Endothelial cell of umbilical vein (primary cell): ENCODE data around the gene ABI3. TPM values are rescaled to one million over a fixed set of nuclear protein-coding genes. Genes with fewer than 3 reads are reported as not detected.

ENCODE experiments used
- BruUV-seq: library from RNA; stranded (reverse); fragments of 400-500 nt; replicated peaks from 2 replicates; lab custom pipeline; 2021; lab: Mats Ljungman, UMichigan
- CTCF ChIA-PET: fragments of 300-600, 350-600 bp; sonication (Branson Sonifier 250); formaldehyde crosslinking; loops from one replicate; lab custom pipeline; 2021; ENCODE audit warnings: antibody characterized with exemption, inconsistent platforms; lab: Charles Lee
- POLR2A ChIA-PET: fragments of 300-600, 350-600 bp; sonication (Branson Sonifier 250); formaldehyde crosslinking; loops from one replicate; lab custom pipeline; 2021; ENCODE audit warnings: antibody characterized with exemption, inconsistent platforms; lab: Charles Lee
- DNase-seq: peaks from one replicate; pipeline ENCODE4 v3.0.0-alpha.2; 2011; ENCODE audit warnings: low read depth, low spot score
- FAIRE-seq: peaks from 2 replicates; lab custom pipeline; 2011; peaks lifted over from hg19 to GRCh38; lab: Jason Lieb, UNC
- H2AFZ ChIP-seq: 2 replicates; pipeline ENCODE4 v1.6.0; 2012; ENCODE audit warnings: low read depth, low read length, control low read depth, inconsistent platforms
- H3K27ac ChIP-seq: 2 replicates; pipeline ENCODE4 v1.5.1; 2011; ENCODE audit warnings: low read depth, mild to moderate bottlenecking, control low read depth, low read length, moderate library complexity; ENCODE audit not compliant: insufficient read depth
- H3K27me3 ChIP-seq, 2 experiments: 2 replicates each; pipeline versions ENCODE4 v1.6.0 to v1.6.1; 2011; ENCODE audit warnings: low read length in 2 of 2, mixed read lengths in 1 of 2; ENCODE audit not compliant: control insufficient read depth in 2 of 2, insufficient read depth in 2 of 2
- H3K36me3 ChIP-seq, 2 experiments: 2 replicates in 1 of 2; 3 replicates in 1 of 2; pipeline ENCODE4 v1.5.1; 2011; ENCODE audit warnings: low read length in 2 of 2, mild to moderate bottlenecking in 1 of 2, moderate library complexity in 1 of 2; ENCODE audit not compliant: control insufficient read depth in 2 of 2, insufficient read depth in 2 of 2; ENCODE audit errors: extremely low read depth in 1 of 2
- H3K4me1 ChIP-seq: 3 replicates; pipeline ENCODE4 v1.5.1; 2011; ENCODE audit warnings: mild to moderate bottlenecking, low read length; ENCODE audit not compliant: control insufficient read depth, insufficient read depth; ENCODE audit errors: extremely low read depth
- H3K4me2 ChIP-seq: 2 replicates; pipeline ENCODE4 v1.6.1; 2011; ENCODE audit warnings: low read length, control low read depth, mixed read lengths; ENCODE audit not compliant: insufficient read depth
- H3K4me3 ChIP-seq, 3 experiments: fragments of 200-600 bp in 1 of 3; sonication (generic), shearing (Covaris generic) in 1 of 3; replicated peaks in 1 of 3; 2 replicates each; pipeline ENCODE4 v1.5.1; 2011 to 2016; ENCODE audit warnings: control low read depth in 3 of 3, low read length in 3 of 3, mild to moderate bottlenecking in 2 of 3, inconsistent platforms in 1 of 3, low read depth in 1 of 3, moderate library complexity in 1 of 3; ENCODE audit not compliant: insufficient read depth in 1 of 3
- H3K79me2 ChIP-seq: 2 replicates; pipeline ENCODE4 v1.6.0; 2012; ENCODE audit warnings: low read length, inconsistent platforms; ENCODE audit not compliant: control insufficient read depth, insufficient read depth
- H3K9ac ChIP-seq: replicated peaks from 2 replicates; pipeline ENCODE3; 2011; ENCODE audit warnings: low read length, control low read depth; ENCODE audit not compliant: insufficient read depth; ENCODE audit errors: extremely low read depth
- H3K9me1 ChIP-seq: replicated peaks from 3 replicates; pipeline ENCODE4 v1.6.0; 2011; ENCODE audit warnings: mild to moderate bottlenecking, low read length; ENCODE audit not compliant: control insufficient read depth, insufficient read depth; ENCODE audit errors: extremely low read depth
- H3K9me3 ChIP-seq: replicated peaks from 2 replicates; pipeline ENCODE4 v1.5.1; 2012; ENCODE audit warnings: low read length, inconsistent platforms; ENCODE audit not compliant: control insufficient read depth, insufficient read depth
- H4K20me1 ChIP-seq: replicated peaks from 2 replicates; pipeline ENCODE3; 2011; ENCODE audit warnings: mild to moderate bottlenecking, low read length; ENCODE audit not compliant: control insufficient read depth, insufficient read depth; ENCODE audit errors: extremely low read depth
- EZH2 ChIP-seq: IDR thresholded peaks from 2 replicates; pipeline ENCODE4 v1.6.1; 2012; ENCODE audit warnings: borderline replicate concordance, low read depth, mild to moderate bottlenecking, moderate library complexity, low read length, inconsistent platforms; ENCODE audit not compliant: severe bottlenecking
- FOS ChIP-seq: IDR thresholded peaks from 2 replicates; pipeline ENCODE4 v1.6.1; 2011; ENCODE audit warnings: mild to moderate bottlenecking, low read length, moderate library complexity, borderline replicate concordance; ENCODE audit not compliant: insufficient read depth
- JUN ChIP-seq: IDR thresholded peaks from 2 replicates; pipeline ENCODE4 v1.6.1; 2011; ENCODE audit warnings: borderline replicate concordance, low read depth; ENCODE audit not compliant: insufficient read length, insufficient read depth
- MYC ChIP-seq: IDR thresholded peaks from one replicate; pipeline ENCODE4 v1.6.1; 2011; ENCODE audit warnings: mild to moderate bottlenecking, low read depth, low read length
- POLR2A ChIP-seq: IDR thresholded peaks from 2 replicates; pipeline ENCODE4 v1.6.1; 2012; ENCODE audit warnings: low read depth, mild to moderate bottlenecking, control low read depth, low read length
- POLR2AphosphoS5 ChIP-seq: IDR thresholded peaks from 2 replicates; pipeline ENCODE4 v1.6.1; 2012; ENCODE audit warnings: low read depth, mild to moderate bottlenecking, control low read depth, low read length, moderate library complexity; ENCODE audit not compliant: insufficient read depth
- dilution Hi-C: fragments of 300-500 bp; cut with MboI; formaldehyde crosslinking; loops from one replicate; pipeline ENCODE4 v1.15.0; 2019; ENCODE audit warnings: low sequenced_read_pairs; ENCODE audit not compliant: extremely low pct_ligation_motif_present
- intact Hi-C: fragments of 100-400 bp; cut with micrococcal nuclease; formaldehyde crosslinking; loops from one replicate; pipeline ENCODE4 v1.10.0; 2022
- polyA plus RNA-seq, 4 experiments: library from polyadenylated mRNA; depleted of rRNA in 3 of 4; stranded (reverse) in 3 of 4; unstranded in 1 of 4; fragments of >200 nt; gene quantifications; 2 replicates each; pipeline versions ENCODE4 v1.2.1 to v1.2.3, GENCODE V29; 2011 to 2012; ENCODE audit warnings: missing spikeins in 1 of 4
- total RNA-seq: library from RNA; stranded (reverse); gene quantifications from 2 replicates; pipeline ENCODE4 v1.2.3, GENCODE V29; 2021
- TF ChIP-seq, protein P1 (sequence below), 2 donors: IDR thresholded peaks; 1 replicate in 1 of 2; 2 replicates in 1 of 2; pipeline ENCODE4 v1.5.1; 2011; ENCODE audit warnings: low read length in 2 of 2, mild to moderate bottlenecking in 2 of 2, moderate library complexity in 2 of 2, control low read depth in 1 of 2, inconsistent platforms in 1 of 2, low read depth in 1 of 2; ENCODE audit not compliant: insufficient read depth in 1 of 2; ENCODE audit errors: extremely low read depth in 1 of 2

Gene ABI3
- total and polyA plus RNA-seq, 2 donors (not counting 3 experiments of a cell fraction or from before 2014, with no cell fraction given) = 35.2 to 35.5 TPM

DNA sequence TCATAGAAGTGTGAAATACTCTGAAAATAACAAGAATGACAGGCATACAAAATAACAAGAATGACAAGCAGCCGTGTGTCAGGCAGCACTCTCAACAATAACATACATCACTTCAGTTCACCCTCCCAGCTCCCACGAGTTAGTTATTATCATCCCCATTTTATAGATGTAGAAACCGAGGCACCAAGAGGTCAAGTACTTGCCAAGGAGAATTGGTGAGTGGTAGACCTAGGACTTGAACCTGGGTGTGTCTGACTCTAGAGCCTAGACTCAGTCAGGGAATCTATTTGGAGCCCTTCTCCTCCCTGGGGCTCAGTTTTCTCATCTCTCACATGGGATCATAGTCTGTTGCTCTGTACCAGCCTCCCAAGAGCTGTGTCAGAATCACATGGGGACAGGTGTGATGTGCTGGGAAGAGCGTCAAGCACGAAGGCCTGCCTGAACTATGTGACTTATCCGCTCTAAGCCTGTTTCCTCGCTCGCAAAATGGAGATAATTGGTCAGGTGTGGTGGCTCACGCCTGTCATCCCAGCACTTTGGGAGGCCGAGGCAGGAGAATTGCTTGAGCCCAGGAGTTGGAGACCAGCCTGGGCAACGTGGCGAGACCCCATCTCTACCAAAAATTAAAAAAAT lies 39.5 kb downstream of the ABI3 start:
- Histone ChIP-seq H4K20me1 (no peaks in the 10 kb centered on the region), H3K79me2 (no peaks in the 10 kb centered on the region), H3K4me3 (no peak overlapping the region), H3K27ac (no peak overlapping the region), H3K36me3 (no peaks in the 10 kb centered on the region), H3K9me1 (no peaks in the 10 kb centered on the region), H3K4me1 (no peaks in the 10 kb centered on the region), H3K4me2 (no peak overlapping the region), H3K9me3 (no peaks in the 10 kb centered on the region), H3K9ac (no peak overlapping the region), H2AFZ (no peak overlapping the region), H3K27me3 (no peaks in the 10 kb centered on the region)
- no peak for DNase-seq
- dilution Hi-C loops (no loop called here), intact Hi-C loops (no loop called here)
- POLR2A ChIA-PET = no interaction called here
- FAIRE-seq = no peak
- TF ChIP-seq EZH2 (no peak), JUN (no peak), FOS (no peak), POLR2AphosphoS5 (no peak), MYC (no peak), POLR2A (no peak)
- TF ChIP-seq, protein P1, sequence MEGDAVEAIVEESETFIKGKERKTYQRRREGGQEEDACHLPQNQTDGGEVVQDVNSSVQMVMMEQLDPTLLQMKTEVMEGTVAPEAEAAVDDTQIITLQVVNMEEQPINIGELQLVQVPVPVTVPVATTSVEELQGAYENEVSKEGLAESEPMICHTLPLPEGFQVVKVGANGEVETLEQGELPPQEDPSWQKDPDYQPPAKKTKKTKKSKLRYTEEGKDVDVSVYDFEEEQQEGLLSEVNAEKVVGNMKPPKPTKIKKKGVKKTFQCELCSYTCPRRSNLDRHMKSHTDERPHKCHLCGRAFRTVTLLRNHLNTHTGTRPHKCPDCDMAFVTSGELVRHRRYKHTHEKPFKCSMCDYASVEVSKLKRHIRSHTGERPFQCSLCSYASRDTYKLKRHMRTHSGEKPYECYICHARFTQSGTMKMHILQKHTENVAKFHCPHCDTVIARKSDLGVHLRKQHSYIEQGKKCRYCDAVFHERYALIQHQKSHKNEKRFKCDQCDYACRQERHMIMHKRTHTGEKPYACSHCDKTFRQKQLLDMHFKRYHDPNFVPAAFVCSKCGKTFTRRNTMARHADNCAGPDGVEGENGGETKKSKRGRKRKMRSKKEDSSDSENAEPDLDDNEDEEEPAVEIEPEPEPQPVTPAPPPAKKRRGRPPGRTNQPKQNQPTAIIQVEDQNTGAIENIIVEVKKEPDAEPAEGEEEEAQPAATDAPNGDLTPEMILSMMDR (IDR thresholded peaks at IDR 0.05; ENCODE audit: extremely low read depth in 1 of 2, insufficient read depth in 1 of 2, low read depth in 1 of 2, low read length in 2 of 2) = no peak
- no TSS peak for BruUV-seq
- CTCF ChIA-PET = no interaction called here
